ENCODE results near the gene SAAL1. TPM values are rescaled to one million over a fixed set of nuclear protein-coding genes. Genes with fewer than 3 reads are reported as not detected.
"Not testable (repeated sequence)": the region's sequence is repeated elsewhere in the genome, so short reads cannot be mapped to it uniquely, and the experiment has no call there.

Gene SAAL1
- total RNA-seq, 4 donors from 2014 or later: 10.3 to 19.1 (median 11.1) TPM

DNA sequence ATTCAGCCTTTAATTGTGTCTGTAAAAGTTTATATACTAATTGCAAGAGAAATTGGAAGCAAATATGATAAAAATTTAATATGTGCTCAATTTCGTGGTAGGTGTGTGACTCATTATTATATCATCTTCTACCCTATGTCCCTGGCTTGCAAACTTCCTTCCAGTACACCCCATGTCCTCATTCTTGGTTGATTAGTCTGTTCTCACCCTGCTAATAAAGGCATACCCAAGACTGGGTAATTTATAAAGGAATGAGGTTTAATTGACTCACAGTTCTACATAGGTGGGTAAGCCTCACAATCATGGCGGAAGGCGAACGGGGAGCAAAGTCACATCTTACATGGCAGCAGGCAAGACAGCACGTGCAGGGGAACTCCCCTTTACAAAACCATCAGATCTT lies 38.4 kb upstream of the SAAL1 start:
- 66% methylated on average over 5 of the region's 5 CpGs for WGBS
- no peak for DNase-seq (ENCODE audit: extremely low spot score)
- TF ChIP-seq EP300 (IDR thresholded peaks at IDR 0.05) (no peak), POLR2A (IDR thresholded peaks at IDR 0.05; ENCODE audit: low read depth) (no peak), POLR2AphosphoS5 (IDR thresholded peaks at IDR 0.05) (no peak)
- TF ChIP-seq, protein P1, sequence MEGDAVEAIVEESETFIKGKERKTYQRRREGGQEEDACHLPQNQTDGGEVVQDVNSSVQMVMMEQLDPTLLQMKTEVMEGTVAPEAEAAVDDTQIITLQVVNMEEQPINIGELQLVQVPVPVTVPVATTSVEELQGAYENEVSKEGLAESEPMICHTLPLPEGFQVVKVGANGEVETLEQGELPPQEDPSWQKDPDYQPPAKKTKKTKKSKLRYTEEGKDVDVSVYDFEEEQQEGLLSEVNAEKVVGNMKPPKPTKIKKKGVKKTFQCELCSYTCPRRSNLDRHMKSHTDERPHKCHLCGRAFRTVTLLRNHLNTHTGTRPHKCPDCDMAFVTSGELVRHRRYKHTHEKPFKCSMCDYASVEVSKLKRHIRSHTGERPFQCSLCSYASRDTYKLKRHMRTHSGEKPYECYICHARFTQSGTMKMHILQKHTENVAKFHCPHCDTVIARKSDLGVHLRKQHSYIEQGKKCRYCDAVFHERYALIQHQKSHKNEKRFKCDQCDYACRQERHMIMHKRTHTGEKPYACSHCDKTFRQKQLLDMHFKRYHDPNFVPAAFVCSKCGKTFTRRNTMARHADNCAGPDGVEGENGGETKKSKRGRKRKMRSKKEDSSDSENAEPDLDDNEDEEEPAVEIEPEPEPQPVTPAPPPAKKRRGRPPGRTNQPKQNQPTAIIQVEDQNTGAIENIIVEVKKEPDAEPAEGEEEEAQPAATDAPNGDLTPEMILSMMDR (IDR thresholded peaks at IDR 0.05): no peak

DNA sequence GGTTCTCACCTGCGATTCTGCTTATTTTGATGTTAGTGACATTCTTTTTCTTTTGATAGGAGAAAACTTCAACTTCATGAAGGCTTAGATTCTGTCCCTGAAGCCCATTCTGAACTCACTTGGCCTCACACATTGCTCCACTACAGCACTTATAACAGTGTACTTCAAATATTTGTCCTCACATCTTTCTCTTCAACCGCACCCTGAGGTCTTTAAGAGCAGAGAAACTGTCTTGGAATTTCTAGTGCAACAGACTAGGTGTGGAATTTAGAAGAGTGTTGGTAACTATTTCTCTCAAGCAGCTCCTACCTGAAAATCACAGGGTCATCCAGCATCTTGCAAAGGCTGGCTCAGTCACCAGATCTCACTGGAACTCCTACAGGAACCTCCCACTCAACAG lies 34.3 kb upstream of the SAAL1 start:
- intact Hi-C loops (cut with DNase I): no loop called here
- no peak for DNase-seq (ENCODE audit: extremely low spot score)
- Histone ChIP-seq H3K27me3 (no peaks in the 10 kb centered on the region), H3K9me3 (no peaks in the 10 kb centered on the region), H3K4me1 (no peaks in the 10 kb centered on the region), H3K36me3 (no peaks in the 10 kb centered on the region), H3K4me3 (no peak overlapping the region), H3K27ac (replicated peaks in 1 of 4) (no peak overlapping the region)
- WGBS: 98% methylated on average over 2 of the region's 2 CpGs
- TF ChIP-seq POLR2AphosphoS5 (IDR thresholded peaks at IDR 0.05): no peak
- no peak for TF ChIP-seq POLR2A (IDR thresholded peaks at IDR 0.05; ENCODE audit: low read depth)
- TF ChIP-seq, protein P1 (IDR thresholded peaks at IDR 0.05): no peak
- no peak for TF ChIP-seq EP300 (IDR thresholded peaks at IDR 0.05)

More for the DNA sequence above, 38.4 kb upstream of the SAAL1 start:
- H3K4me1 ChIP-seq: no peaks in the 10 kb centered on the region
- no peak overlapping the region for H3K27ac ChIP-seq (replicated peaks in 1 of 4)
- H3K4me3 ChIP-seq: no peak overlapping the region
- no peaks in the 10 kb centered on the region for H3K9me3 ChIP-seq
- peaks cover 0 to 8% (median 0%) of the 10 kb centered on the region in 4 donors for H3K27me3 ChIP-seq
- H3K36me3 ChIP-seq: no peaks in the 10 kb centered on the region
- intact Hi-C loops (cut with DNase I): no loop called here

DNA sequence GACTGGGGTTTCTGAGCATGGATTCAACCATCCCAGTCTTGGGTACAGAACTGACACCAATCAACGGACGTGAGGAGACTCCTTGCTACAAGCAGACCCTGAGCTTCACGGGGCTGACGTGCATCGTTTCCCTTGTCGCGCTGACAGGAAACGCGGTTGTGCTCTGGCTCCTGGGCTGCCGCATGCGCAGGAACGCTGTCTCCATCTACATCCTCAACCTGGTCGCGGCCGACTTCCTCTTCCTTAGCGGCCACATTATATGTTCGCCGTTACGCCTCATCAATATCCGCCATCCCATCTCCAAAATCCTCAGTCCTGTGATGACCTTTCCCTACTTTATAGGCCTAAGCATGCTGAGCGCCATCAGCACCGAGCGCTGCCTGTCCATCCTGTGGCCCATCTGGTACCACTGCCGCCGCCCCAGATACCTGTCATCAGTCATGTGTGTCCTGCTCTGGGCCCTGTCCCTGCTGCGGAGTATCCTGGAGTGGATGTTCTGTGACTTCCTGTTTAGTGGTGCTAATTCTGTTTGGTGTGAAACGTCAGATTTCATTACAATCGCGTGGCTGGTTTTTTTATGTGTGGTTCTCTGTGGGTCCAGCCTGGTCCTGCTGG lies 31.4 kb upstream of the SAAL1 start:
- TF ChIP-seq POLR2AphosphoS5 (IDR thresholded peaks at IDR 0.05) (no peak), POLR2A (IDR thresholded peaks at IDR 0.05; ENCODE audit: low read depth) (no peak)
- Histone ChIP-seq H3K4me1 (no peaks in the 10 kb centered on the region), H3K36me3 (no peaks in the 10 kb centered on the region), H3K9me3 (no peaks in the 10 kb centered on the region), H3K27me3 (no peaks in the 10 kb centered on the region), H3K27ac (replicated peaks in 1 of 4) (no peak overlapping the region), H3K4me3 (no peak overlapping the region)
- DNase-seq (ENCODE audit: extremely low spot score): no peak
- intact Hi-C loops (cut with DNase I): no loop called here
- 91% methylated on average over 29 of the region's 29 CpGs for WGBS

DNA sequence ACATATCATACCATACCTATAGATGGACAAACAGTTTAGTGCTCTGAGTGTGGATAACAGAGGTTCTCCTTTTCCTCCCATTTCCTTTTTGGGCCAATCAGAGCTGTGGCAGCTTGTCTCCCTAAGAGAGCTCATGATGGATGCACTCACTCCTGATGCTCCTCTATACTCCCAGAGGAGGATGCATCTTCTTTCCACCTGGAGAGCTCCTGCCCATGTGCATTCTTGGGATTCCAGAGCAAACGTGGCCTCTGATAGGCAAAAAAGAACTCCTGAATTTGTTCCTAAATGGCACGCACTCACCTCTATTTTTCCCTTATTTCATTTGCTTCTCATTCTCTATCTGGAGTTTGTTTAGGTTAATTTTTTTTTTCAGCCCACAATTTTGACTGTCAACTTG lies 29.4 kb upstream of the SAAL1 start:
- Histone ChIP-seq H3K4me1 (no peaks in the 10 kb centered on the region), H3K36me3 (no peaks in the 10 kb centered on the region), H3K4me3 (no peak overlapping the region), H3K27ac (replicated peaks in 1 of 4) (no peak overlapping the region), H3K9me3 (no peaks in the 10 kb centered on the region), H3K27me3 (no peaks in the 10 kb centered on the region)
- WGBS: 36% methylated on average over 2 of the region's 2 CpGs
- intact Hi-C loops (cut with DNase I): no loop called here
- TF ChIP-seq POLR2AphosphoS5 (IDR thresholded peaks at IDR 0.05) (no peak), EP300 (IDR thresholded peaks at IDR 0.05) (no peak), POLR2A (IDR thresholded peaks at IDR 0.05; ENCODE audit: low read depth) (no peak)
- TF ChIP-seq, protein P1 (IDR thresholded peaks at IDR 0.05): no peak
- no peak for DNase-seq (ENCODE audit: extremely low spot score)

DNA sequence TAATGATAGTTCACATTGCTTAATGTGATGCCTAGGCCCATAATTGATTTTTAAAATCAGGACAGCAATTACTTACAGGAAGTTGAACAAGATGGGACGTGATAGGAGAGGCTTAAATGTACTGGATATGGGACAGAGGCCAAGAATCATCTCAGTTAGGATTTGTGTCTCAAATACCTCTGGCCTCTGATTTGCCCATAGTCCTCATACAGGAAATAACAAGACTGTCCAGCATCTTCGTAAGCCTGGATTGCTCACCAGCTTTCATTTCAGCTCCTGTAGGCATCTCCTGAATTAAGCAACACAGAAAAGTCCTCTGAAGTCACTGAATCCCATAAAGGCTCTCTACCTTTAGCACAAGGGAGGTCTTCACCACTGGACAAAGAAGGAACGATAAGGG lies 26.5 kb upstream of the SAAL1 start, which contains the start of gene MRGPRX3:
Gene MRGPRX3, plus strand, starts transcription at position 231 of the 400 bp plus-strand sequence. CDS start 4,632 bp downstream, outside the sequence.
- peaks cover 0 to 12% (median 0%) of the 10 kb centered on the region in 4 donors for H3K27me3 ChIP-seq
- intact Hi-C loops (cut with DNase I): no loop called here
- H3K4me1 ChIP-seq: no peaks in the 10 kb centered on the region
- H3K27ac ChIP-seq (replicated peaks in 1 of 4): no peak within 1 kb of the TSS
- H3K4me3 ChIP-seq: no peak within 1 kb of the TSS
- no peaks in the 10 kb centered on the region for H3K36me3 ChIP-seq
- WGBS: 65% methylated on average over 3 of the region's 3 CpGs
- no peak for DNase-seq (ENCODE audit: extremely low spot score)
- TF ChIP-seq, protein P1 (IDR thresholded peaks at IDR 0.05): no peak
- TF ChIP-seq EP300 (IDR thresholded peaks at IDR 0.05) (no peak), POLR2AphosphoS5 (IDR thresholded peaks at IDR 0.05) (no peak), POLR2A (IDR thresholded peaks at IDR 0.05; ENCODE audit: low read depth) (no peak)
- H3K9me3 ChIP-seq: no peaks in the 10 kb centered on the region

DNA sequence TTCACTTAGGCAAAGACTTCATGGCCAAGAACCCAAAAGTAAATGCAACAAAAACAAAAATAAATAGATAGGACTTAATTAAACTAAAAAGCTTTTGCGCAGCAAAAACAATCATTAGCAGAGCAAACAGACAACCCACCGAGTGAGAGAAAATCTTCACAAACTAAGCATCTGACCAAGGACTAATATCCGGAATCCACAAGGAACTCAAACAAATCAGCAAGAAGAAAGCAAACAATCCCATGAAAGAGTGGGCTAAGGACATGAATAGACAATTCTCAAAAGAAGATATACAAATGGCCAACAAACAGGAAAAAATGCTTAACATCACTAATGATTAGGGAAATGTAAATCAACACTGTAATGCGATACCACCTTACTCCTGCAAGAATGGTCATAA lies 25.2 kb upstream of the SAAL1 start:
- H3K4me1 ChIP-seq; H3K4me3 ChIP-seq; H3K27ac ChIP-seq (replicated peaks in 1 of 4); intact Hi-C loops (cut with DNase I); H3K36me3 ChIP-seq; H3K9me3 ChIP-seq; DNase-seq (ENCODE audit: extremely low spot score): not testable (repeated sequence)
- peaks cover 0 to 12% (median 0%) of the 10 kb centered on the region in 4 donors for H3K27me3 ChIP-seq
- 94% methylated on average over 4 of the region's 4 CpGs for WGBS

DNA sequence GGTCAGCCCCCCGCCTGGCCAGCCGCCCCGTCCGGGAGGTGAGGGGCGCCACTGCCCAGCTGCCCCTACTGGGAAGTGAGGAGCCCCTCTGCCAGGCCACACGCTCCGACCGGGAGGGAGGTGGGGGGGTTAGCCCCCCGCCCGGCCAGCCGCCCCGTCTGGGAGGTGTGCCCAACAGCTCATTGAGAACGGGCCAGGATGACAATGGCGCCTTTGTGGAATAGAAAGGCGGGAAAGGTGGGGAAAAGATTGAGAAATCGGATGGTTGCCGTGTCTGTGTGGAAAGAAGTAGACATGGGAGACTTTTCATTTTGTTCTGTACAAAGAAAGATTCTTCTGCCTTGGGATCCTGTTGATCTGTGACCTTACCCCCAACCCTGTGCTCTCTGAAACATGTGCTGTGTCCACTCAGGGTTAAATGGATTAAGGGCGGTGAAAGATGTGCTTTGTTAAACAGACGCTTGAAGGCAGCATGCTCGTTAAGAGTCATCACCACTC lies 15.5 kb upstream of the SAAL1 start:
- H3K27me3 ChIP-seq; H3K36me3 ChIP-seq; H3K4me3 ChIP-seq; H3K9me3 ChIP-seq; H3K27ac ChIP-seq (replicated peaks in 1 of 4); intact Hi-C loops (cut with DNase I); DNase-seq (ENCODE audit: extremely low spot score); H3K4me1 ChIP-seq: not testable (repeated sequence)
- WGBS: 78% methylated on average over 12 of the region's 20 CpGs
